22Rv1 (cell line): ENCODE data around the gene PPP2R1B.

Experiments
- H3K27ac ChIP-seq: fragments of 450-650 bp; 2 replicates; pipeline ENCODE4 v1.5.1; 2017
- ZFX ChIP-seq: fragments of 450-650 bp; IDR thresholded peaks from 2 replicates; pipeline ENCODE4 v1.6.1; 2017; ENCODE audit warnings: antibody characterized with exemption, borderline replicate concordance
- TF ChIP-seq, protein P1 (sequence below): fragments of 450-650 bp; IDR thresholded peaks from 2 replicates; pipeline ENCODE4 v1.5.1; 2017; ENCODE audit warnings: mild to moderate bottlenecking

PPP2R1B gene

DNA sequence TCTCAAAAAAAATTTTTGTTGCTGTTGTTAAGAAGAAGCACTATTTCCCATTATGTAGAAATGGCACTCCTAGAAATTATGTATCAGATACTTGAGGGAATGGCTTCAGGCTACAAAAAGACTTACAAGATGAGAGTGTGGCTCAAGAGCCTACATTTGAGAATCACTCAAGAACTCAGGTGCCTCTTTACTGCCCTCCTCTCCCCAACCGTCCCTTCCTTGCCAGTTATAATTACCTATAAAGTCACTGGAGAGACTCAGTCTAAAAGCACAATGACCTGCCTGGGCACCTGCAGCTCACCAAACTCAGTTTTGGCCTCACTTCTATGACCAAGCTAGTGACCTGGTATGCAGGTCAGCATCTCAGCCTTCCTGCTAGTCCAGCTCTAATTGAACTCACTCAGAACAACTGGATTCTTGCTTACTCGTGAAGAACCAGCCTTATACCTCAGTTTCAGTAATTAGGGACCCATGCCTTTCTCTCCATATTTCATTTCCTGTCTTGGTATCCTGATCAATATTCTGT lies 41.9 kb upstream of the PPP2R1B start:
- TF ChIP-seq, protein P1, sequence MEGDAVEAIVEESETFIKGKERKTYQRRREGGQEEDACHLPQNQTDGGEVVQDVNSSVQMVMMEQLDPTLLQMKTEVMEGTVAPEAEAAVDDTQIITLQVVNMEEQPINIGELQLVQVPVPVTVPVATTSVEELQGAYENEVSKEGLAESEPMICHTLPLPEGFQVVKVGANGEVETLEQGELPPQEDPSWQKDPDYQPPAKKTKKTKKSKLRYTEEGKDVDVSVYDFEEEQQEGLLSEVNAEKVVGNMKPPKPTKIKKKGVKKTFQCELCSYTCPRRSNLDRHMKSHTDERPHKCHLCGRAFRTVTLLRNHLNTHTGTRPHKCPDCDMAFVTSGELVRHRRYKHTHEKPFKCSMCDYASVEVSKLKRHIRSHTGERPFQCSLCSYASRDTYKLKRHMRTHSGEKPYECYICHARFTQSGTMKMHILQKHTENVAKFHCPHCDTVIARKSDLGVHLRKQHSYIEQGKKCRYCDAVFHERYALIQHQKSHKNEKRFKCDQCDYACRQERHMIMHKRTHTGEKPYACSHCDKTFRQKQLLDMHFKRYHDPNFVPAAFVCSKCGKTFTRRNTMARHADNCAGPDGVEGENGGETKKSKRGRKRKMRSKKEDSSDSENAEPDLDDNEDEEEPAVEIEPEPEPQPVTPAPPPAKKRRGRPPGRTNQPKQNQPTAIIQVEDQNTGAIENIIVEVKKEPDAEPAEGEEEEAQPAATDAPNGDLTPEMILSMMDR, result no peak
- no peak for TF ChIP-seq ZFX
- H3K27ac ChIP-seq, result no peak overlapping the region

- TF ChIP-seq ZFX, result no peak
- no peak overlapping the region for H3K27ac ChIP-seq
Observed at GRCh38 chr11:111807076-111807475, 40.9 kb upstream of the PPP2R1B start.

- TF ChIP-seq ZFX, result no peak
- TF ChIP-seq, protein P1, result no peak
- no peak overlapping the region for H3K27ac ChIP-seq
Observed at GRCh38 chr11:111801135-111801534, 34.9 kb upstream of the PPP2R1B start.

GRCh38 chr11:111798279-111798678 lies 32.1 kb upstream of the PPP2R1B start:
- no peak overlapping the region for H3K27ac ChIP-seq
- no peak for TF ChIP-seq ZFX

DNA sequence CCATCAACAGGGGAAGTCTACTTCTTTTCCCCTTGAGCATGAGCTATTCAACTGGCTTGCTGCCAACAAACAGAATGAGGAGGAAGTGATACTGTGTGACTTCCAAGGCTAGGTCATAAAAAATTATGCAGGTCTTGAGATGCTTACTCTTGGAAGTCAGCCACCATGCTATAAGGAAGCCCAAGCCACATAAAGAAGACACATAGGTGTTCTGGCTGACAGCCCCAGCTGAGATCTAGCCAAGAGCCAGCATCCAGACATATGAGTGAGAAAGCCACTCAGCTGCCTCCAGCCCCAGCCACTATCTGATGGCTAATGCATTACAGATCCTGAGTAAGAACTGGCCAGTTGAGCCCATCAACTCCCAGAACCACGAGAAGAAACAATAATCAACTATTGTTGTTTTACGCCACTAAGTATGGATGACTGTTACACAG lies 31.0 kb upstream of the PPP2R1B start:
- TF ChIP-seq, protein P1, result no peak
- TF ChIP-seq ZFX, result no peak
- H3K27ac ChIP-seq, result no peak overlapping the region

GRCh38 chr11:111796696-111797095 lies 30.5 kb upstream of the PPP2R1B start:
- no peak overlapping the region for H3K27ac ChIP-seq

DNA sequence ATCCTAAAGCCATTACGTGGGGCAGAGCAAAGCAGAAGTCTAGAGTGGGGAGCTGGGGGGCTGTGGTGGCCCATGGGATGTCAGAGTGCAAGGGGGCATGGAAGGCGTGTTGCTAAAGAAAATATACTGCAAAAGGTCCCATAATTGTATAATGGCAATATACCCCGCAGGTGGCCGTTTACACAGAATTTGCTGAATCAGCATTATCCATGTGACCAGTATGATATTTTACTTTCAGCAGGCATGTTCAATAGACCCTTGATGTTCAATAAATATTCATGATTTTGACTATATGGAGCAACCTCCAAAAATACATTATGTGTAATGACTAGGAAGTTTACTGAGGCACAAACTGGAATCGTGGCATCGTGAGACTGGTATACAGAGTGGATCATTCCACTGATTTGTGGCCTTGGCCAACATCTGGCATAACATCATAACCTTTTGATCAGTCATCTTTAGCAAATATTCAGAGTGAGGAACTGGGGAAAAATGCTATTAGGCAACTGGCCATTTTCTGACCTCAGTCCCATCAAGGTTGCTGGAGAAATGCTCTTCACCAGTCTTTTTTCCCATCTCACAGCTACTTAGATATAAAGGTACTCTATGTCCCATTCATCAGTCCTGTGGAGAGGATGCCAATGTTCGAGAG lies 29.3 kb upstream of the PPP2R1B start:
- no peak for TF ChIP-seq ZFX
- TF ChIP-seq, protein P1, result no peak
- no peak overlapping the region for H3K27ac ChIP-seq

More at GRCh38 chr11:111796696-111797095, 30.5 kb upstream of the PPP2R1B start:
- no peak for TF ChIP-seq ZFX
- TF ChIP-seq, protein P1, result no peak

DNA sequence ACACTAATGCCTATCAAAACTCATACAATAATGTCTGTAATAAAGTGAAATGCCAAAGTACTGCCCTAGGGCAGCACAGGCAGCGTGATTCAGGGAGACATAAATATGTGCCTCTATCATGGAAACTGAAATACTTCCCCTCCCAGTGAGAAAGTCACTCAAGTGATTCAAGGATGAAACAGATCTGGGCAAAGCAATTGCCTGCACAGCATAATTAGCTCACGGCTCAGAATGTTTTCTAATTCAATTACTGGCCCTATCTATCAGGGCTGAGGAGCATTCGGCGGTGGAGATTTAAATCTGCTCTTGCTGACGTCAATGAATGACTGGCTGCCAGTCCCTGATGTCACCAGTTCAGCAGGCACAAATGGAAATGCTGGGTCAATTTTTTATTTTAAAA lies 27.7 kb upstream of the PPP2R1B start:
- TF ChIP-seq ZFX, result no peak
- TF ChIP-seq, protein P1, result no peak
- no peak overlapping the region for H3K27ac ChIP-seq
